Measurements from ENCODE around the gene ABHD17C. TPM values are rescaled to one million over a fixed set of nuclear protein-coding genes. Genes with fewer than 3 reads are reported as not detected.

ABHD17C gene
- total RNA-seq, 4 donors from 2014 or later, result 18.7 to 37.1 (median 27.1) TPM

GRCh38 chr15:80660119-80660518 is 35.0 kb upstream of the ABHD17C start:
- TF ChIP-seq CTCF (IDR thresholded peaks at IDR 0.05), result peak in 2 of 6 experiments; percentile 38 to 66
- no peak for TF ChIP-seq POLR2A (IDR thresholded peaks at IDR 0.05)
- Histone ChIP-seq H3K36me3 (no peaks in the 10 kb centered on the region), H3K27ac (peak overlapping the region in 1 of 4 donors; percentile 49), H3K9me3 (no peaks in the 10 kb centered on the region), H3K27me3 (no peaks in the 10 kb centered on the region), H3K4me3 (no peak overlapping the region), H3K4me1 (peaks cover 0 to 52% (median 0%) of the 10 kb centered on the region in 3 donors)
- intact Hi-C loops (cut with DNase I), result no loop called here
- DNase-seq, result no peak

GRCh38 chr15:80662129-80662528 is 33.0 kb upstream of the ABHD17C start:
- TF ChIP-seq POLR2A (IDR thresholded peaks at IDR 0.05) (no peak), CTCF (IDR thresholded peaks at IDR 0.05) (no peak)
- H3K27me3 ChIP-seq, result no peaks in the 10 kb centered on the region
- WGBS, 2 donors, result 8 to 21% methylated on average over 1 of the region's 1 CpG
- H3K36me3 ChIP-seq, result no peaks in the 10 kb centered on the region
- DNase-seq, result no peak
- intact Hi-C loops (cut with DNase I), result no loop called here
- H3K9me3 ChIP-seq, result no peaks in the 10 kb centered on the region
- H3K4me1 ChIP-seq, result peaks cover 0 to 52% (median 0%) of the 10 kb centered on the region in 3 donors
- H3K27ac ChIP-seq, result peak overlapping the region in 3 of 4 donors; percentile 47 to 84 (median 71)
- no peak overlapping the region for H3K4me3 ChIP-seq

- TF ChIP-seq CTCF (IDR thresholded peaks at IDR 0.05) (no peak), POLR2A (IDR thresholded peaks at IDR 0.05) (no peak)
- no peak overlapping the region for H3K4me3 ChIP-seq
- H3K4me1 ChIP-seq, result peaks cover 0 to 52% (median 0%) of the 10 kb centered on the region in 3 donors
- peak overlapping the region; percentile 59 to 84 (median 67) for H3K27ac ChIP-seq
- intact Hi-C loops (cut with DNase I), result no loop called here
- DNase-seq, result no peak
- 41 to 44% methylated on average over 7 of the region's 7 CpGs for WGBS, 2 donors
- no peaks in the 10 kb centered on the region for H3K27me3 ChIP-seq
- H3K36me3 ChIP-seq, result no peaks in the 10 kb centered on the region
- no peaks in the 10 kb centered on the region for H3K9me3 ChIP-seq
Measured at GRCh38 chr15:80662757-80663553, 32.2 kb upstream of the ABHD17C start.

GRCh38 chr15:80665151-80665550 is 30.0 kb upstream of the ABHD17C start:
- peak overlapping the region in 1 of 4 donors; percentile 5 for H3K27ac ChIP-seq
- H3K9me3 ChIP-seq, result no peaks in the 10 kb centered on the region
- DNase-seq, result no peak
- peaks cover 0 to 42% (median 0%) of the 10 kb centered on the region in 3 donors for H3K4me1 ChIP-seq
- intact Hi-C loops (cut with DNase I), result no loop called here
- no peak overlapping the region for H3K4me3 ChIP-seq
- no peaks in the 10 kb centered on the region for H3K27me3 ChIP-seq
- no peaks in the 10 kb centered on the region for H3K36me3 ChIP-seq
- 71 to 94% methylated on average over 2 of the region's 2 CpGs for WGBS, 2 donors
- no peak for TF ChIP-seq POLR2A (IDR thresholded peaks at IDR 0.05)
- no peak for TF ChIP-seq CTCF (IDR thresholded peaks at IDR 0.05)

GRCh38 chr15:80667936-80668335 is 27.2 kb upstream of the ABHD17C start:
- no peaks in the 10 kb centered on the region for H3K9me3 ChIP-seq
- WGBS, 2 donors, result 70 to 80% methylated on average over 4 of the region's 4 CpGs
- TF ChIP-seq CTCF (IDR thresholded peaks at IDR 0.05) (no peak), POLR2A (IDR thresholded peaks at IDR 0.05) (no peak)
- no peaks in the 10 kb centered on the region for H3K27me3 ChIP-seq
- H3K4me1 ChIP-seq, result peaks cover 0 to 40% (median 0%) of the 10 kb centered on the region in 3 donors
- DNase-seq, result no peak
- no peak overlapping the region for H3K4me3 ChIP-seq
- no peak overlapping the region for H3K27ac ChIP-seq
- no peaks in the 10 kb centered on the region for H3K36me3 ChIP-seq
- intact Hi-C loops (cut with DNase I), result no loop called here
